ENCODE results near the gene KBTBD7.

DNA sequence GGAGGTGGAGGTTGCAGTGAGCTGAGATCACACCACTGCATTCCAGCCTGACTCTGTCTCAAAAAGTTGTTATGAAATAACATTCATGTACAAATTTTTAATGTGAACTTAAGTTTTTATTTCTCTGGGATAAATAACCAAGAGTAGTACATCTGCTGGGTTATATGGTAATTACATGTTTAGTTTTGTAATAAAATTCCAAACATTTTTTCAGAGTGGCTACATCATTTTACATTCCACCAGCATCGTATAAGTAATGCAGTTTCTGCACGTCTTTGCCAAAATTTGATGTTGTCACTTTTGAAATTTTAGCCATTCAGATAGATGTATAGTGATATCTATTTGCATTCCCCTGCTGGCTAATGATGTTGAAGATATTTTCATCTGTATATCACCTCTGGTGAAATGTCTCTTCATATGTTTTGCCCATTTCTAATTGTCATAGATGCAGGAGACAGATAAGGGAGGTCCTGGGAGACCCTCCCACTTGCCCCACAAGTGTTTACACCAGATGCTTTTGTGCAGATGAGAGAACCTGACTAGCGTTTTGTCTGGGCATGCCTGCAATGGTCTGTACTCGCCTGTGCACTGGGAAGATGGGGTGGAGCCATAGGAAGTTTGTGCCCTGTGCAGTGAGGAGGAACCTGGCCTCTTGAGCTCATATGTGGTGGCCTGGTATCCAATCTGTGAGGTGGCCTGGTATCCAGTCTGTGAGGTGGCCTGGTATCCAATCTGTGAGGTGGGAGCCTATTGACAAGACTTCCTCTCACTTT is 49.0 kb downstream of the KBTBD7 start:
- TF ChIP-seq YY1 (IDR thresholded peaks at IDR 0.05; ENCODE audit: extremely low read depth, insufficient replicate concordance, low read depth, low read length) (no peak), FOSL1 (IDR thresholded peaks at IDR 0.05; ENCODE audit: low read depth) (no peak), RAD21 (IDR thresholded peaks at IDR 0.05; ENCODE audit: low read depth) (no peak)
- TF ChIP-seq, protein P1, sequence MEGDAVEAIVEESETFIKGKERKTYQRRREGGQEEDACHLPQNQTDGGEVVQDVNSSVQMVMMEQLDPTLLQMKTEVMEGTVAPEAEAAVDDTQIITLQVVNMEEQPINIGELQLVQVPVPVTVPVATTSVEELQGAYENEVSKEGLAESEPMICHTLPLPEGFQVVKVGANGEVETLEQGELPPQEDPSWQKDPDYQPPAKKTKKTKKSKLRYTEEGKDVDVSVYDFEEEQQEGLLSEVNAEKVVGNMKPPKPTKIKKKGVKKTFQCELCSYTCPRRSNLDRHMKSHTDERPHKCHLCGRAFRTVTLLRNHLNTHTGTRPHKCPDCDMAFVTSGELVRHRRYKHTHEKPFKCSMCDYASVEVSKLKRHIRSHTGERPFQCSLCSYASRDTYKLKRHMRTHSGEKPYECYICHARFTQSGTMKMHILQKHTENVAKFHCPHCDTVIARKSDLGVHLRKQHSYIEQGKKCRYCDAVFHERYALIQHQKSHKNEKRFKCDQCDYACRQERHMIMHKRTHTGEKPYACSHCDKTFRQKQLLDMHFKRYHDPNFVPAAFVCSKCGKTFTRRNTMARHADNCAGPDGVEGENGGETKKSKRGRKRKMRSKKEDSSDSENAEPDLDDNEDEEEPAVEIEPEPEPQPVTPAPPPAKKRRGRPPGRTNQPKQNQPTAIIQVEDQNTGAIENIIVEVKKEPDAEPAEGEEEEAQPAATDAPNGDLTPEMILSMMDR (IDR thresholded peaks at IDR 0.05 in 2 of 3, conservative IDR thresholded peaks at IDR 0.05 in 1 of 3; ENCODE audit: borderline replicate concordance in 1 of 3, insufficient read depth in 1 of 3, low read depth in 2 of 3, low read length in 2 of 3), result no peak

Data from HCT116 (cell line).